Vagina (tissue), 2 donors: ENCODE results near the gene KRTAP5-2.

ENCODE experiments used
- POLR2A ChIP-seq, 2 donors: fragments of 450-650 bp; IDR thresholded peaks; one replicate each; pipeline ENCODE4 v1.6.1; 2017; ENCODE audit warnings: antibody characterized with exemption in 2 of 2, mild to moderate bottlenecking in 2 of 2, moderate library complexity in 2 of 2
- POLR2AphosphoS5 ChIP-seq, 2 donors: sonication (generic); formaldehyde crosslinking; IDR thresholded peaks; one replicate each; pipeline ENCODE4 v1.9.0; 2017; ENCODE audit warnings: antibody characterized with exemption in 2 of 2, mild to moderate bottlenecking in 2 of 2, low read depth in 1 of 2; ENCODE audit not compliant: insufficient read depth in 1 of 2
- TF ChIP-seq, protein P1 (sequence below), 3 experiments: fragments of 450-650 bp in 2 of 3; fragments of 200-600 bp in 1 of 3; sonication (generic) in 1 of 3; IDR thresholded peaks; one replicate each; pipeline ENCODE4 v1.5.1; 2017 to 2019; ENCODE audit warnings: antibody characterized with exemption in 3 of 3, mild to moderate bottlenecking in 2 of 3, moderate library complexity in 2 of 3

DNA sequence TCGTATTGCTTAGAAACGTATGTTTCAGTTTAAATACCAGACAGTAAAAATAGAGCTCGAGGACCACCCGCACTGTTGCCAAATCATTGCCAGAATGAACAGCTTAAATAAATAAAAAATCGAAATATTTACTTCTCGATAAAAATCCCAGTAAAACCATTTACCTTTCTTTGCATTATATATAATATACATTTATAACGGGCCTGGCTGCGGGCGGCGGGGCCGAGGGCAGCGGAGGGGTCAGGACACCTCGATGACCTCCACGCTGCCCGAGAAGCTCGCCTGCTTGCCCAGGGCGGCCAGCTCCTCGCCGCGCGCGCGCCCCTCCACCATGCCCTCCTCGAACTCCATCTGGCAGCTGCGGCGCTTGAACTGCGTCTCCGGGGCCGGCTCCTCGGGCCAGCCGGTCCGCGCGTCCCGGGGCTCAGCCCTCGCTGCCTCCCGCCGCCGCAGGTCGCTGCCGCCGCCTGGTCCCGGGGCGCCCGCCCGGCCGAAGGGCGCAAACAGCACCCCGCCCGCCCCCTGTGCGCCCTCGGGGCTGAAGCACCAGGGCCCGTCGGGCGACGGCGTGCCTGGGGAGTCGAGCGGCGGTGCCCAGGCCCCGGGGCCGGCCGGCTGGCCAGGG is 41.7 kb downstream of the KRTAP5-2 start:
- no peak for TF ChIP-seq POLR2AphosphoS5 (IDR thresholded peaks at IDR 0.05; ENCODE audit: insufficient read depth in 1 of 2, low read depth in 1 of 2)
- TF ChIP-seq, protein P1, sequence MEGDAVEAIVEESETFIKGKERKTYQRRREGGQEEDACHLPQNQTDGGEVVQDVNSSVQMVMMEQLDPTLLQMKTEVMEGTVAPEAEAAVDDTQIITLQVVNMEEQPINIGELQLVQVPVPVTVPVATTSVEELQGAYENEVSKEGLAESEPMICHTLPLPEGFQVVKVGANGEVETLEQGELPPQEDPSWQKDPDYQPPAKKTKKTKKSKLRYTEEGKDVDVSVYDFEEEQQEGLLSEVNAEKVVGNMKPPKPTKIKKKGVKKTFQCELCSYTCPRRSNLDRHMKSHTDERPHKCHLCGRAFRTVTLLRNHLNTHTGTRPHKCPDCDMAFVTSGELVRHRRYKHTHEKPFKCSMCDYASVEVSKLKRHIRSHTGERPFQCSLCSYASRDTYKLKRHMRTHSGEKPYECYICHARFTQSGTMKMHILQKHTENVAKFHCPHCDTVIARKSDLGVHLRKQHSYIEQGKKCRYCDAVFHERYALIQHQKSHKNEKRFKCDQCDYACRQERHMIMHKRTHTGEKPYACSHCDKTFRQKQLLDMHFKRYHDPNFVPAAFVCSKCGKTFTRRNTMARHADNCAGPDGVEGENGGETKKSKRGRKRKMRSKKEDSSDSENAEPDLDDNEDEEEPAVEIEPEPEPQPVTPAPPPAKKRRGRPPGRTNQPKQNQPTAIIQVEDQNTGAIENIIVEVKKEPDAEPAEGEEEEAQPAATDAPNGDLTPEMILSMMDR (IDR thresholded peaks at IDR 0.05), result no peak
- TF ChIP-seq POLR2A (IDR thresholded peaks at IDR 0.05), result no peak
